SK-N-SH treated with all-trans-retinoic acid at 6 μM for 48 hours (cell line): ENCODE measurements around the gene FMNL1.

Source experiments
- ATAC-seq: fragments of 200-7000 bp; cut with Tn5 transposase; 3 replicates; pipeline ENCODE4 v1.9.1; 2020; ENCODE audit warnings: mild to moderate bottlenecking, moderate library complexity
- ARNTL ChIP-seq: fragments of 450-650 bp; formaldehyde crosslinking; IDR thresholded peaks from 2 replicates; pipeline ENCODE4 v1.5.0; 2020; ENCODE audit warnings: low read depth, mild to moderate bottlenecking, moderate library complexity, borderline replicate concordance
- CREB5 ChIP-seq: fragments of 250-450 bp; sonication (Bioruptor Pico); IDR thresholded peaks from 2 replicates; pipeline ENCODE4 v1.5.1; 2020; ENCODE audit warnings: low read depth, mild to moderate bottlenecking, moderate library complexity
- CSDC2 ChIP-seq: fragments of 250-450 bp; sonication (Bioruptor Pico); IDR thresholded peaks from 2 replicates; pipeline ENCODE4 v1.5.0; 2020; ENCODE audit warnings: mild to moderate bottlenecking, moderate library complexity
- CSRNP3 ChIP-seq: fragments of 250-450 bp; sonication (Bioruptor Pico); IDR thresholded peaks from 2 replicates; pipeline ENCODE4 v1.5.1; 2021; ENCODE audit warnings: mild to moderate bottlenecking, moderate library complexity
- ISL1 ChIP-seq: fragments of 250-450 bp; sonication (Bioruptor Pico); IDR thresholded peaks from 2 replicates; pipeline ENCODE4 v2.1.2; 2022; ENCODE audit warnings: mild to moderate bottlenecking, moderate library complexity
- OSR1 ChIP-seq: fragments of 250-450 bp; sonication (Bioruptor Pico); IDR thresholded peaks from 2 replicates; pipeline ENCODE4 v1.8.0; 2022; ENCODE audit warnings: moderate library complexity, mild to moderate bottlenecking, inconsistent platforms
- PATZ1 ChIP-seq: fragments of 250-450 bp; sonication (Bioruptor Pico); IDR thresholded peaks from 2 replicates; pipeline ENCODE4 v1.8.0; 2020; ENCODE audit warnings: mild to moderate bottlenecking, moderate library complexity, borderline replicate concordance
- POU6F1 ChIP-seq: fragments of 250-450 bp; sonication (Bioruptor Pico); IDR thresholded peaks from 2 replicates; pipeline ENCODE4 v1.8.0; 2021; ENCODE audit warnings: low read depth, mild to moderate bottlenecking, moderate library complexity, borderline replicate concordance
- RARB ChIP-seq: fragments of 250-450 bp; sonication (Bioruptor Pico); IDR thresholded peaks from 2 replicates; pipeline ENCODE4 v1.8.0; 2021; ENCODE audit warnings: mild to moderate bottlenecking, moderate library complexity
- TCF4 ChIP-seq: fragments of 250-450 bp; sonication (Bioruptor Pico); IDR thresholded peaks from 2 replicates; pipeline ENCODE4 v1.8.0; 2021; ENCODE audit warnings: mild to moderate bottlenecking, moderate library complexity, borderline replicate concordance
- TOX ChIP-seq: fragments of 250-450 bp; sonication (Bioruptor Pico); IDR thresholded peaks from 2 replicates; pipeline ENCODE4 v1.8.0; 2021; ENCODE audit warnings: mild to moderate bottlenecking, moderate library complexity, borderline replicate concordance
- TSHZ2 ChIP-seq: fragments of 250-450 bp; sonication (Bioruptor Pico); IDR thresholded peaks from 2 replicates; pipeline ENCODE4 v1.5.0; 2020; ENCODE audit warnings: mild to moderate bottlenecking, moderate library complexity
- ZC3H10 ChIP-seq: fragments of 250-450 bp; sonication (Bioruptor Pico); IDR thresholded peaks from 2 replicates; pipeline ENCODE4 v1.5.1; 2021; ENCODE audit warnings: mild to moderate bottlenecking, moderate library complexity
- ZFP30 ChIP-seq: fragments of 450-650 bp; formaldehyde crosslinking; IDR thresholded peaks from 2 replicates; pipeline ENCODE4 v1.5.0; 2022; ENCODE audit warnings: mild to moderate bottlenecking, moderate library complexity
- ZNF565 ChIP-seq: fragments of 450-650 bp; formaldehyde crosslinking; conservative IDR thresholded peaks from 2 replicates; pipeline ENCODE4 v1.5.0; 2020; ENCODE audit warnings: low read depth, mild to moderate bottlenecking, moderate library complexity

FMNL1 gene

GRCh38 chr17:45289301-45290268, 67.9 kb downstream of the FMNL1 start:
- TF ChIP-seq CSRNP3 (CRISPR knock-in tag) (no peak), TCF4 (CRISPR knock-in tag) (no peak)
- TF ChIP-seq, all 23 proteins: peak for 0
- no peak for ATAC-seq

- ATAC-seq, result no peak
- TF ChIP-seq OSR1 (CRISPR knock-in tag) (no peak), CSRNP3 (CRISPR knock-in tag) (no peak), RARB (CRISPR knock-in tag) (no peak), CREB5 (CRISPR knock-in tag) (no peak), POU6F1 (CRISPR knock-in tag) (no peak), TCF4 (CRISPR knock-in tag) (no peak), TOX (CRISPR knock-in tag) (no peak), ZFP30 (CRISPR knock-in tag) (no peak), TSHZ2 (CRISPR knock-in tag) (no peak), ZNF565 (CRISPR knock-in tag) (no peak), PATZ1 (CRISPR knock-in tag) (no peak)
Measured at GRCh38 chr17:45290269-45290765, 68.6 kb downstream of the FMNL1 start.

GRCh38 chr17:45291171-45291805, 69.6 kb downstream of the FMNL1 start:
- TF ChIP-seq ZC3H10 (CRISPR knock-in tag), result no peak
- TF ChIP-seq OSR1 (CRISPR knock-in tag), result no peak
- no peak for TF ChIP-seq CSDC2 (CRISPR knock-in tag)
- TF ChIP-seq TCF4 (CRISPR knock-in tag), result no peak
- TF ChIP-seq ZNF565 (CRISPR knock-in tag), result no peak
- TF ChIP-seq TOX (CRISPR knock-in tag), result no peak
- no peak for TF ChIP-seq ISL1 (CRISPR knock-in tag)
- TF ChIP-seq ARNTL (CRISPR knock-in tag), result no peak
- no peak for ATAC-seq
